Keratinocyte (primary cell): ENCODE measurements around the gene MAGI2.

ENCODE experiments used
- EZH2 ChIP-seq: IDR thresholded peaks from one replicate; pipeline ENCODE4 v1.6.1; 2012; ENCODE audit warnings: inconsistent platforms, mild to moderate bottlenecking, low read length, moderate library complexity
- TF ChIP-seq, protein P1 (sequence below), 3 experiments: IDR thresholded peaks in 1 of 3; conservative IDR thresholded peaks in 1 of 3; optimal IDR thresholded peaks in 1 of 3; 2 replicates in 2 of 3; 3 replicates in 1 of 3; pipeline versions ENCODE3 to v1.5.1; 2011; ENCODE audit warnings: low read length in 3 of 3, mild to moderate bottlenecking in 3 of 3, moderate library complexity in 2 of 3, control low read depth in 1 of 3, inconsistent platforms in 1 of 3; ENCODE audit not compliant: insufficient read depth in 2 of 3; ENCODE audit errors: extremely low read depth in 1 of 3

DNA sequence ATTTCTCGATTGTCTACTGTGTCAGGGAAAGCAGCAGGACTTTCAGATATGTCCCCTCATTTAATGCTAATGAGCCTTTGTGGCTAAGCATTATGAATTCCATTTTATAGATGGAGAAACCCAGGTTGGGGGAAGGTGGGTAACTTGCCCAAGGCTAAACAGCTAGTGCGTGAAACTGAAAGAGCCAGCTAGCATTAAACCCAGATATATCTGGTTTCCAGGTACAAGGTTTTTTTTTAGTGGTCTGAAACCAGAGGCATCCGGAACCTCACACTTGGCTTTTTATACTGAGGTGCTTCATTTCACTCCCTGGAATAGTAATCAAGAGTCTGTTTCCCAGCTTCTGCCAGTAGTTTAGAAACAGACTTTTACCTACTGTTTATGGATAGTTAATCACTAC, 960.1 kb downstream of the MAGI2 start:
- TF ChIP-seq, protein P1, sequence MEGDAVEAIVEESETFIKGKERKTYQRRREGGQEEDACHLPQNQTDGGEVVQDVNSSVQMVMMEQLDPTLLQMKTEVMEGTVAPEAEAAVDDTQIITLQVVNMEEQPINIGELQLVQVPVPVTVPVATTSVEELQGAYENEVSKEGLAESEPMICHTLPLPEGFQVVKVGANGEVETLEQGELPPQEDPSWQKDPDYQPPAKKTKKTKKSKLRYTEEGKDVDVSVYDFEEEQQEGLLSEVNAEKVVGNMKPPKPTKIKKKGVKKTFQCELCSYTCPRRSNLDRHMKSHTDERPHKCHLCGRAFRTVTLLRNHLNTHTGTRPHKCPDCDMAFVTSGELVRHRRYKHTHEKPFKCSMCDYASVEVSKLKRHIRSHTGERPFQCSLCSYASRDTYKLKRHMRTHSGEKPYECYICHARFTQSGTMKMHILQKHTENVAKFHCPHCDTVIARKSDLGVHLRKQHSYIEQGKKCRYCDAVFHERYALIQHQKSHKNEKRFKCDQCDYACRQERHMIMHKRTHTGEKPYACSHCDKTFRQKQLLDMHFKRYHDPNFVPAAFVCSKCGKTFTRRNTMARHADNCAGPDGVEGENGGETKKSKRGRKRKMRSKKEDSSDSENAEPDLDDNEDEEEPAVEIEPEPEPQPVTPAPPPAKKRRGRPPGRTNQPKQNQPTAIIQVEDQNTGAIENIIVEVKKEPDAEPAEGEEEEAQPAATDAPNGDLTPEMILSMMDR (optimal IDR thresholded peaks at IDR 0.05 in 1 of 3, IDR thresholded peaks at IDR 0.05 in 1 of 3, conservative IDR thresholded peaks at IDR 0.05 in 1 of 3; ENCODE audit: extremely low read depth in 1 of 3, insufficient read depth in 2 of 3, low read length in 3 of 3) = no peak
- no peak for TF ChIP-seq EZH2
